Effector memory CD4-positive, alpha-beta T cell (primary cell): Measurements from ENCODE around the gene NPAS3.
A peak's percentile ranks its signal among the peaks of the same experiment; 100 is the strongest.

Experiments used
- DNase-seq, 3 donors: peaks; one replicate each; pipeline ENCODE4 v3.0.0-alpha.2; 2020
- H3K27ac ChIP-seq: 2 replicates; pipeline ENCODE4 v1.7.0; 2013; ENCODE audit warnings: mild to moderate bottlenecking, low read length, moderate library complexity; ENCODE audit not compliant: insufficient read depth, poor library complexity, severe bottlenecking
- H3K27me3 ChIP-seq: replicated peaks from 2 replicates; pipeline ENCODE4 v1.7.0; 2013; ENCODE audit warnings: mild to moderate bottlenecking, low read length; ENCODE audit not compliant: insufficient read depth, control insufficient read depth, poor library complexity, severe bottlenecking
- H3K36me3 ChIP-seq: 2 replicates; pipeline ENCODE4 v1.7.0; 2013; ENCODE audit warnings: mild to moderate bottlenecking, low read length, moderate library complexity; ENCODE audit not compliant: control insufficient read depth, insufficient read depth
- H3K4me1 ChIP-seq: 2 replicates; pipeline ENCODE4 v1.7.0; 2013; ENCODE audit warnings: low read length, mild to moderate bottlenecking; ENCODE audit not compliant: control insufficient read depth, insufficient read depth, poor library complexity, severe bottlenecking
- H3K4me3 ChIP-seq: 2 replicates; pipeline ENCODE4 v1.7.0; 2013; ENCODE audit warnings: low read length, low read depth, mild to moderate bottlenecking; ENCODE audit not compliant: insufficient read depth, poor library complexity, severe bottlenecking
- H3K9me3 ChIP-seq: 2 replicates; pipeline ENCODE4 v1.7.0; 2013; ENCODE audit warnings: mild to moderate bottlenecking, low read length, moderate library complexity; ENCODE audit not compliant: control insufficient read depth

The NPAS3 gene

DNA sequence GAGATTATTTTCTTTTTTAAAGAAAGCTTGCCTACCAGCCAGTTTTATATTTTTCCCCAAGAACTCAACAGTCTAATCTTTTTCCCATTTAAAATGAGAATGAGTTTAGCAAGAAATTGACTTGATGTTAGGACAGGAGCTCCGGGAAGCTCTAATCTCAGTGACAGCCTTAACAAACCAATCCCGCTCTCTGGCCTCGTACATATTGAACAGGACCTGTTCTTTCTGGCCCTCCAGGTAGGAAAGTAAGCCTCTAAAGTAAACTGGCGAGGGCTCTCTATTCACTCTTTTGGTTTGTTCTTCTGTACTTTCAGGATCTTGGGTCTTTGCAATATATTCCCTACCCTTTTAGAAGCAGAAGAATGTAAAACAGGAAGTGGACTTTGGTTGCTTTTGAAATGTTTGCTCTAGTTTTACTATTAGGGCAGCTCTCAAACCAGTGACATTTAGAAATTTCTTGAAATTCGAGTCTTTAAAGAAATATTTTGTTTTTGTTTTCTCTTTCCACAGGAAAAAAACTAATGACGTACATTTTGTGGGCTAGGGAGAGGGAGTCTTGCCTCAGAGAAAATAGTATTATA is 17.9 kb upstream of the NPAS3 start:
- Histone ChIP-seq H3K27me3 (no peaks in the 10 kb centered on the region), H3K27ac (no peak overlapping the region), H3K4me1 (no peaks in the 10 kb centered on the region), H3K36me3 (no peaks in the 10 kb centered on the region), H3K4me3 (no peak overlapping the region), H3K9me3 (no peaks in the 10 kb centered on the region)
- no peak for DNase-seq

DNA sequence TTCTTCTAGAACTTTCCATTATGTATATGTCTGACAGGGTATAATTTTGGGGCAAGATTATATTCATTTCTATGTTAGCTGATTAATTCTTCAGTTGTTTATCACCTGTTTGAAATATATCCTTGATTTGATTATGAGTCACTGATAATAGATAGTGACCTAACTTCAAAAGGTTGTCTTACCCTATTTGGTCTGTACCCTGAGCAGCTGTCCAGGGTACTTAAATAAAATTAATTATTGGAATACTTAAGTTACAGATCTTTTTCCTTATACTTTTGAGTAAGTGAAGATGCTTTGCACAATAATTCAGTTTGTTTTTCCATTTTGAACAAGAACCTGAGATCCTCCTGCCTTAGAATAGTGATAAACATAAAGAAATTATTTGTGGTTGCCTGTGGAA is 13.2 kb upstream of the NPAS3 start:
- DNase-seq, result no peak
- H3K4me3 ChIP-seq, result no peak overlapping the region
- no peak overlapping the region for H3K27ac ChIP-seq
- H3K36me3 ChIP-seq, result no peaks in the 10 kb centered on the region
- H3K4me1 ChIP-seq, result no peaks in the 10 kb centered on the region
- H3K9me3 ChIP-seq, result no peaks in the 10 kb centered on the region
- H3K27me3 ChIP-seq, result no peaks in the 10 kb centered on the region

DNA sequence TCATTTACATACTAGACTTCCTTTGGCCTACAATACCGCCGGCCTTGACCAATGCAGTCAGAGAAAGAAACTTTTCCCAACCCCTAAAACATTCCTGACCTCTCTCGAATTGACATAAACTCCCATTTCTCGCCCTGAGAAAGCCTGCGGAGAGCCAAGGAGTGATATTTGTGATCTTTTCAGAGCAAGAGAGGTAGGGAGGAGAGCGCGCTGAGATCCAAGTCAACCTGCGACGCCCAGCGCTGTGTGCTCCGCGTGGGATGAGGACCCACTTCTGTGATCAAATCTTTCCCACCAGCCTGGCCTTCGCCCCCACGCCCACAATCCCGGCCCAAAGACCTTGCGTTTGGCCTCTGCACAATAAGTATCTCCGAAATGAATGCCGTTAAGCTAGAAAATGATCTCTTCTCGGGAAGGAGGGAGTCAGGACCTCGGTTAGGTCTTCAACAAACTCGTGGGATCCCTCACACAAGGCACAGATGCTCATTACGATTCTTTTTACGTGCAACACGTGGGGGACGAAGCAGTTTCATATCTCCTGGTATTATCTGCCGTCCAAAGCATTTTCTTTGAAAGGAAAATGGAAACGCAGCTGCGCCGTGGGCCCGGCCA is 6.3 kb upstream of the NPAS3 start:
- peaks cover 4% of the 10 kb centered on the region for H3K4me1 ChIP-seq
- no peak overlapping the region for H3K4me3 ChIP-seq
- H3K27ac ChIP-seq, result no peak overlapping the region
- no peaks in the 10 kb centered on the region for H3K9me3 ChIP-seq
- DNase-seq, result no peak
- H3K36me3 ChIP-seq, result no peaks in the 10 kb centered on the region
- H3K27me3 ChIP-seq, result peaks cover 22% of the 10 kb centered on the region

- Histone ChIP-seq H3K36me3 (no peaks in the 10 kb centered on the region), H3K4me1 (peaks cover 6% of the 10 kb centered on the region), H3K27me3 (peaks cover 28% of the 10 kb centered on the region), H3K27ac (no peak overlapping the region), H3K9me3 (no peaks in the 10 kb centered on the region), H3K4me3 (no peak overlapping the region)
- DNase-seq, result no peak
Observed at GRCh38 chr14:32932914-32933628, 5.6 kb upstream of the NPAS3 start.

- H3K9me3 ChIP-seq, result no peaks in the 10 kb centered on the region
- H3K36me3 ChIP-seq, result no peaks in the 10 kb centered on the region
- H3K27me3 ChIP-seq, result peaks cover 31% of the 10 kb centered on the region
- no peak overlapping the region for H3K4me3 ChIP-seq
- no peak overlapping the region for H3K27ac ChIP-seq
- peaks cover 8% of the 10 kb centered on the region for H3K4me1 ChIP-seq
- DNase-seq, result no peak
Observed at GRCh38 chr14:32933629-32934072, 5.0 kb upstream of the NPAS3 start.

DNA sequence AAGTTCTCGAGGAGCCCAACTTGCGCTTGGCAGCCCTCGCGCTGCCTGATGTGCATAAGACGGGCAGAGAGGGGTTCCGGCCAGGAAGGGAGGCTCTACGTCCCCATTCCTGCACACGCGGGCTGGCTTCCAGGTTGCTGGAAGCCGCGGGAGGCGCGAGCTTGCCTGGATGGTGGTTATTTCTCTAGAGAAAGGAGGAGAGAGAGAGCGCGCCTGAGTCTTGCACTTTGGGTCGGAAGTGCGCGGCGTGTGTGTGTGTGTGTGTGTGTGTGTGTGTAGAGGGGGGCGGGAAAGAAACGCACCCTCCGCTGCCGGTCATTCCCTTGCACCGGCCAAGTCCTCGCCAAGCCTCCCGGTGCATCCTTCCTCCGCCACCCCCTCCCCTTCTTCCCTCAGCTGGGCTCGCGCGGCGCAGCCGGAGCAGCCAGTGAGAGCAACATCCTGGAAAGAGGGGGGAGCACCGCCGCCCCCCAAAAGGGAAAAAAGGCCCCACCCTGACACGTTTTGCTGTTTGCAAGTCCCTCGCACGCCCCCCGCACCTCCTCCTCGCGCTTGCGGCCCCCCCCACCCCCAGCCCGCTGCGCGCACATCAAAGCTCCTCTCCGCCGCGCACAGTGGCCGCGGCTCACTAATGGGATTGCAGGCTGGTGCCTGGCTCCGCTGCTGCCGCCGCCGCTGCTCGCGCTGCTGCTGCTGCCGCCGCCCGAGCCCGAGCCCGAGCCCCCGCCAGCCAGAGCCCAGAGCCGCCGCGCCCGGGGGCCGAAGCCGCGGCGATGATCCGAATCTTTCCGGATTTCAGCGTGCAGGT is 4.4 kb upstream of the NPAS3 start:
- peaks cover 31% of the 10 kb centered on the region for H3K27me3 ChIP-seq
- no peak overlapping the region for H3K4me3 ChIP-seq
- DNase-seq, result no peak
- H3K36me3 ChIP-seq, result no peaks in the 10 kb centered on the region
- H3K9me3 ChIP-seq, result no peaks in the 10 kb centered on the region
- H3K27ac ChIP-seq, result no peak overlapping the region
- H3K4me1 ChIP-seq, result peaks cover 8% of the 10 kb centered on the region

DNA sequence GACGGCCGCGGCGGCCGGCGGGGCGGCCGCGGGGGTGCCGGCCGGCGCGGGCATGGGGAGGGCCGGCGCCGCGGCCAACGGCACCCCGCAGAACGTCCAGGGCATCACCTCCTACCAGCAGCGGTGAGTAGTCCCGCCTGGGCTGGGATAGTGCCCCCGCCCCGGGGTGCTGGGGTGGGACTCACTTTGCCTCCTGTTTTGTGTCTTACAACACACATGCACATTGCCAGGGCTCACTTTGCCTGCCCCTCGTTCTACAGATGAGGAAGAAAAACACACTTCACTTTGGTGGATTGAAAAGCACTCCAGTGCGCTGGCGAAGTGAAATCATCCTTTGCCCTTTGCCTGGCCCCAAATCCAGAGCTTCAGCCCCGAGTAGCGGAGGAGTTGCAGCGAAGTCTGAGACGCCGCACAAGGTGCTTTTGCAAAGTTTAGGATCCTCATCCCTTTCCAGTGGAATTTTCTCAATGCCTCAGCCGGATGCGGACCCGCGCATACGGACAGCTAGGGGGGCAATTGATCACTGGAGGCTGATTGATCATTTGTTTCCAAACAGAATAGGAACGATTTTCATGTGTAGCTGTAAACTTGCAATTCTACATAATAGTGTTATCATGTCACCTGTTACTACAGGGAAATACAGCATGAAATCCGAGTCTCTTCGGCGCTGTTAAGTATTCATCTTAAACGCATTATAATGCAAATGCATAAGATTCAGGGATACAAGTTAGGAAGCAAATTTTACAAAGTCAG is 3.6 kb upstream of the NPAS3 start:
- no peaks in the 10 kb centered on the region for H3K36me3 ChIP-seq
- no peak overlapping the region for H3K27ac ChIP-seq
- H3K4me3 ChIP-seq, result no peak overlapping the region
- peaks cover 8% of the 10 kb centered on the region for H3K4me1 ChIP-seq
- no peak for DNase-seq
- H3K9me3 ChIP-seq, result no peaks in the 10 kb centered on the region
- H3K27me3 ChIP-seq, result peaks cover 31% of the 10 kb centered on the region

DNA sequence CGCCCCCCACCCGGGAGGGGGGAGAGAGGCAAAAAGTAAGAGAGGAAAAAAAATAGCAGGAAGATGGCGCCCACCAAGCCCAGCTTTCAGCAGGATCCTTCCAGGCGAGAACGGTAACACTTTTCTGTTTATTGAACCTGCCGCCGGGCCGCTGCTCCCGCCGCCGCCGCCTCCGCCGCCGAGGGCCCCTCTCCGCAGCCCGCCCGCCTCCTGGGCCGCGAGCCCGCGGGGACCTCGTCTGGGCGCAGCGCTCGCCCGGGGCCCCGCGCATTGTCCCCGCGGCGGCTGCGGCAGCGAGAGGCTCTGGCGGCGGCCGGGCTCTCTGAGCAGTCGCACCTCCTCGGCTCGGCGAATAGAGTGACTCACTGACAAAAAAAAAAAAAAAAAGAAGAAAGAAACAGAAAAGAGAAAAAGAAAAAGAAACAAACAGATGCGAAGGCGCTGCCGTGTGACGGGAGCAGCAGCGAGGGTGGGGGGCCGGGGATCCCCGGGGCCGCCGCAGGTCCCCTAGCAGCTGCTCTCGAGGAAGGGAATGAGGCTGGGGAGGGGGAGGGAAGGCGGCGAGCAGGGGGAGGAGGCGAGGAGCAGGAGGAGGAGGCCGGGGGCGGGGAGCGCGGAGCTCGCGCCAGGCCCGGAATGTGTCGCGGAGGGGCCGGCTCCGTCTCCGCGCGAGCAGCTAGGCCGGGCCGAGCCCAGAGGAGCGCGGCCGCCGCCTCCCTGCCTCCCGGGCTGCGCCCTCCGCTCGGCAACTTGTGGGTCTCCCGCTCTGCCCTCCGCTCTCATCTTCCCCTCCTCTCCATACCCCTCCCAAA is 781 bp downstream of the NPAS3 start:
- DNase-seq, result no peak
- H3K36me3 ChIP-seq, result no peaks in the 10 kb centered on the region
- H3K27me3 ChIP-seq, result peaks cover 21% of the 10 kb centered on the region
- H3K4me1 ChIP-seq, result peaks cover 4% of the 10 kb centered on the region
- peak overlapping the region; percentile 49 for H3K4me3 ChIP-seq
- H3K9me3 ChIP-seq, result no peaks in the 10 kb centered on the region
- no peak overlapping the region for H3K27ac ChIP-seq

DNA sequence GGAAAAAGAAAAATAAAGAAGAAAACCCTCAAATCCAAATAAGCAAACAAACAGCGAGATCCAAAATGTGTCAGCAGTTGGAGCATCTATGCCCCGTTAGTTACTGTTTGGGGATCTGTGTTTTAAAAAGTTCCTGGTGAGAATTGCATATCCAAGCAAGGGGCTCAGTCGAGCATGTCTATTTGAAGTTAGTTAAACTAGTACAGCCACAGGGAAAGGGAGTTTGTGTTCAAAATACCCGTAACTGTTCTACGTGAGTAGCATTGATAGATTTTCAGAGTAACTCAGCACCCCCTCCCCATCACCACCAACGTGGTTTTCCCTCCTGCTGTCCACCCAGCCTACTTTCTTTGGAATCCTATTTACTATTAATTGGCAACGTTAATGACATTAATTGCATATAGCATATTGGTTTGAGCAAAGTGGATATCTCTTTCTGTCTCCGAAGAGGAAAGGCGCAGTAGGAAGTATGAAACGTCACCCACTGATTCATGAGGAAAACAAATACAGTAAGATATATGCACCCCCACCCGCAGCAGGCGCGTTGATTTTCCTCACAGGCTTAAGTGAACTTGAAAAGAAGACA is 1.5 kb downstream of the NPAS3 start:
- H3K4me3 ChIP-seq, result no peak overlapping the region
- H3K9me3 ChIP-seq, result no peaks in the 10 kb centered on the region
- no peaks in the 10 kb centered on the region for H3K36me3 ChIP-seq
- H3K27ac ChIP-seq, result no peak overlapping the region
- H3K27me3 ChIP-seq, result peaks cover 18% of the 10 kb centered on the region
- no peak for DNase-seq
- peaks cover 4% of the 10 kb centered on the region for H3K4me1 ChIP-seq
